Measurements from ENCODE around the gene ARHGAP24.

DNA sequence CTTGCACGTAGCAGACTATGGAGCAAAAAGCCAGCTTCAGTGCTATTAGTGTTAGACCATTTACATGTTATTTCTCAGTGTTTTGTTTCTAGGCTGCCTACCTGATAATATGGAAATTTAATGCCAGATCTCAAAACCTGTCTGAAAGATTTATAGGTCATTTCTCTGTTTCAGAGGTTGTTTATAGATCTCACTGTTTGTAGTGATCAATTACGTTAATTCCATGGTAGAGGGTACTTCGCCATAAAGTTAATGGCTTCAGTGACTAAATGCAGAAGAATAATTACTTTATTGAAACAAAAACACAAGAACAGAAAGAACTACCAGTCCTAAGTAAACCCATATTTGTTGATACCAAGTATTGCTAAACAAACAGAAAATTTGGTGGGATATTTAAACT is 420.8 kb downstream of the ARHGAP24 start:
- TF ChIP-seq POLR2AphosphoS5 (IDR thresholded peaks at IDR 0.05; ENCODE audit: low read length) (no peak), PAX8 (IDR thresholded peaks at IDR 0.05) (no peak), POLR2AphosphoS2 (IDR thresholded peaks at IDR 0.05; ENCODE audit: low read depth, low read length) (no peak), JUND (IDR thresholded peaks at IDR 0.05; ENCODE audit: low read depth, low read length) (no peak)
- TF ChIP-seq, protein P1, sequence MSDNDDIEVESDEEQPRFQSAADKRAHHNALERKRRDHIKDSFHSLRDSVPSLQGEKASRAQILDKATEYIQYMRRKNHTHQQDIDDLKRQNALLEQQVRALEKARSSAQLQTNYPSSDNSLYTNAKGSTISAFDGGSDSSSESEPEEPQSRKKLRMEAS (IDR thresholded peaks at IDR 0.05; ENCODE audit: low read depth, low read length), result no peak
- TF ChIP-seq, protein P2, sequence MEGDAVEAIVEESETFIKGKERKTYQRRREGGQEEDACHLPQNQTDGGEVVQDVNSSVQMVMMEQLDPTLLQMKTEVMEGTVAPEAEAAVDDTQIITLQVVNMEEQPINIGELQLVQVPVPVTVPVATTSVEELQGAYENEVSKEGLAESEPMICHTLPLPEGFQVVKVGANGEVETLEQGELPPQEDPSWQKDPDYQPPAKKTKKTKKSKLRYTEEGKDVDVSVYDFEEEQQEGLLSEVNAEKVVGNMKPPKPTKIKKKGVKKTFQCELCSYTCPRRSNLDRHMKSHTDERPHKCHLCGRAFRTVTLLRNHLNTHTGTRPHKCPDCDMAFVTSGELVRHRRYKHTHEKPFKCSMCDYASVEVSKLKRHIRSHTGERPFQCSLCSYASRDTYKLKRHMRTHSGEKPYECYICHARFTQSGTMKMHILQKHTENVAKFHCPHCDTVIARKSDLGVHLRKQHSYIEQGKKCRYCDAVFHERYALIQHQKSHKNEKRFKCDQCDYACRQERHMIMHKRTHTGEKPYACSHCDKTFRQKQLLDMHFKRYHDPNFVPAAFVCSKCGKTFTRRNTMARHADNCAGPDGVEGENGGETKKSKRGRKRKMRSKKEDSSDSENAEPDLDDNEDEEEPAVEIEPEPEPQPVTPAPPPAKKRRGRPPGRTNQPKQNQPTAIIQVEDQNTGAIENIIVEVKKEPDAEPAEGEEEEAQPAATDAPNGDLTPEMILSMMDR (IDR thresholded peaks at IDR 0.05 in 2 of 3, conservative IDR thresholded peaks at IDR 0.05 in 1 of 3; ENCODE audit: control insufficient read depth in 2 of 3, extremely low read depth in 1 of 3, insufficient read depth in 1 of 3, low read depth in 3 of 3, low read length in 3 of 3), result no peak
